ENCODE data around the gene DEFB126. TPM values are rescaled to one million over a fixed set of nuclear protein-coding genes. Genes with fewer than 3 reads are reported as not detected.

The DEFB126 gene
- total RNA-seq, 2 donors from 2014 or later = not detected

Other genes with a start within 250 kb of the DEFB126 start
- not detected for gene DEFB125, start 54.9 kb upstream of the DEFB126 start, total RNA-seq
- not detected for gene DEFB127, start 14.9 kb downstream of the DEFB126 start, total RNA-seq
- not detected for gene DEFB128, start 47.1 kb downstream of the DEFB126 start, total RNA-seq
- not detected for gene DEFB129, start 84.7 kb downstream of the DEFB126 start, total RNA-seq
- gene DEFB132, start 115.1 kb downstream of the DEFB126 start, total RNA-seq = not detected
- gene C20orf96, start 148.2 kb downstream of the DEFB126 start, total RNA-seq = 1 to 10 TPM; 2.4 to 3.4 TPM
- gene ZCCHC3, start 155.0 kb downstream of the DEFB126 start, total RNA-seq = 10 to 100 TPM; 10.2 to 14.4 TPM
- gene SOX12, start 183.0 kb downstream of the DEFB126 start, total RNA-seq = 1 to 10 TPM; 5.3 TPM
- 10 to 100 TPM; 30.6 to 30.7 TPM for gene NRSN2, start 204.5 kb downstream of the DEFB126 start, total RNA-seq
- 1 to 10 TPM in 1 of 2 donors, under 1 TPM in 1; 0.33 to 4.2 TPM for gene TRIB3, start 238.2 kb downstream of the DEFB126 start, total RNA-seq